Astrocyte (in vitro differentiated cells and primary cell): ENCODE measurements around the gene KRTAP10-6. TPM values are rescaled to one million over a fixed set of nuclear protein-coding genes. Genes with fewer than 3 reads are reported as not detected.

Experiments
- DNase-seq: peaks from one replicate; pipeline ENCODE4 v3.0.0-alpha.2; 2010; ENCODE audit warnings: low read depth
- FAIRE-seq: peaks from 2 replicates; lab custom pipeline; 2011; peaks lifted over from hg19 to GRCh38; lab: Jason Lieb, UNC
- H2AFZ ChIP-seq: 2 replicates; pipeline ENCODE4 v1.6.0; 2012; ENCODE audit warnings: low read depth, low read length, inconsistent platforms
- H3K27ac ChIP-seq: 2 replicates; pipeline ENCODE4 v1.5.1; 2011; ENCODE audit warnings: low read depth, low read length, inconsistent platforms
- H3K27me3 ChIP-seq: 2 replicates; pipeline ENCODE4 v1.6.0; 2011; ENCODE audit warnings: low read length, inconsistent platforms; ENCODE audit not compliant: insufficient read depth
- H3K36me3 ChIP-seq: 2 replicates; pipeline ENCODE4 v1.5.1; 2011; ENCODE audit warnings: low read length, inconsistent platforms; ENCODE audit not compliant: insufficient read depth
- H3K4me1 ChIP-seq: 2 replicates; pipeline ENCODE4 v1.5.1; 2011; ENCODE audit warnings: low read length, inconsistent platforms; ENCODE audit not compliant: insufficient read depth
- H3K4me2 ChIP-seq: 2 replicates; pipeline ENCODE4 v1.6.0; 2012; ENCODE audit warnings: low read length, inconsistent platforms
- H3K4me3 ChIP-seq: 2 replicates; pipeline ENCODE4 v1.5.1; 2011; ENCODE audit warnings: low read depth, mild to moderate bottlenecking, low read length, inconsistent platforms; ENCODE audit not compliant: insufficient read depth
- H3K79me2 ChIP-seq: 2 replicates; pipeline ENCODE4 v1.6.0; 2012; ENCODE audit warnings: mild to moderate bottlenecking, low read length, inconsistent platforms; ENCODE audit not compliant: insufficient read depth
- H3K9ac ChIP-seq: 2 replicates; pipeline ENCODE4 v1.6.0; 2012; ENCODE audit warnings: mild to moderate bottlenecking, low read length, inconsistent platforms
- H3K9me3 ChIP-seq: 2 replicates; pipeline ENCODE4 v1.5.1; 2012; ENCODE audit warnings: low read depth, mild to moderate bottlenecking, low read length, inconsistent platforms; ENCODE audit not compliant: insufficient read depth
- H4K20me1 ChIP-seq: 2 replicates; pipeline ENCODE4 v1.6.0; 2012; ENCODE audit warnings: low read length, inconsistent platforms; ENCODE audit not compliant: insufficient read depth
- H3K27ac Mint-ChIP-seq: one replicate; pipeline ENCODE4 v1.8.0; 2021; ENCODE audit warnings: mild to moderate bottlenecking, mixed read lengths; ENCODE audit not compliant: unreplicated experiment
- H3K27me3 Mint-ChIP-seq: one replicate; pipeline ENCODE4 v1.8.0; 2021; ENCODE audit warnings: low read depth, mixed read lengths; ENCODE audit not compliant: unreplicated experiment
- H3K36me3 Mint-ChIP-seq: one replicate; pipeline ENCODE4 v1.8.0; 2021; ENCODE audit warnings: low read depth, mixed read lengths; ENCODE audit not compliant: unreplicated experiment
- H3K4me1 Mint-ChIP-seq: one replicate; pipeline ENCODE4 v1.8.0; 2021; ENCODE audit warnings: low read depth, mixed read lengths; ENCODE audit not compliant: unreplicated experiment
- H3K4me3 Mint-ChIP-seq: one replicate; pipeline ENCODE4 v1.8.0; 2021; ENCODE audit warnings: mild to moderate bottlenecking, moderate library complexity, mixed read lengths; ENCODE audit not compliant: unreplicated experiment
- H3K9me3 Mint-ChIP-seq: one replicate; pipeline ENCODE4 v1.8.0; 2021; ENCODE audit warnings: mild to moderate bottlenecking, mixed read lengths; ENCODE audit not compliant: unreplicated experiment
- EZH2 ChIP-seq: IDR thresholded peaks from 2 replicates; pipeline ENCODE4 v1.6.1; 2012; ENCODE audit warnings: mild to moderate bottlenecking, low read length, inconsistent platforms; ENCODE audit not compliant: insufficient read depth
- total RNA-seq: library from RNA; stranded (reverse); gene quantifications from 2 replicates; pipeline ENCODE4 v1.2.1, GENCODE V29; 2021
- TF ChIP-seq, protein P1 (sequence below): IDR thresholded peaks from 2 replicates; pipeline ENCODE4 v1.5.1; 2011; ENCODE audit warnings: low read depth, mild to moderate bottlenecking, inconsistent platforms, low read length, moderate library complexity; ENCODE audit not compliant: insufficient read depth

KRTAP10-6 gene
- total RNA-seq, 1 donor from 2014 or later = not detected

DNA sequence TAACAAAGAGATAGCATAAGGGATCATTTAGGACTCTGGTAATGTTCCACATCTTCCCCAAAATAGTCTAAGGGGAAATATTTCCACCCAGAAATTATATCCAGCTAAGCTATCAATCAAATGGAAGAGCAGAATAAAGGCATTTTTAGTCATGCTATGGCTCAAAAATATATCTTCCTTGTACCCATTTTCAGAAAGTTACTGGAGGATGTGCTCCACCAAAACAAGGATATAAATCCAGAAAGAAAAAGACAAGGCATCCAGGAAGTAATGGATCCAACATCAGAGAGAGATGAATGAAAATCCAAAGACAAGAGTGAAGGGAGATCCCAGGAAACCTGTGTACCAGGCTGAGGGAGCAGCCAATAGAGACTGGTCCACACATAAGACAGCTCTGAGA is 16.9 kb upstream of the KRTAP10-6 start:
- Histone ChIP-seq H2AFZ (no peak overlapping the region), H3K27me3 (no peaks in the 10 kb centered on the region), H3K4me2 (no peak overlapping the region), H3K36me3 (no peaks in the 10 kb centered on the region), H4K20me1 (no peaks in the 10 kb centered on the region), H3K27ac (no peak overlapping the region), H3K79me2 (no peaks in the 10 kb centered on the region), H3K9ac (no peak overlapping the region), H3K9me3 (peaks cover 9% of the 10 kb centered on the region), H3K4me1 (no peaks in the 10 kb centered on the region), H3K4me3 (no peak overlapping the region)
- Mint-ChIP-seq H3K27me3 (peaks cover 17% of the 10 kb centered on the region), H3K4me1 (no peaks in the 10 kb centered on the region), H3K4me3 (no peak overlapping the region), H3K9me3 (peaks cover 32% of the 10 kb centered on the region), H3K27ac (no peak overlapping the region), H3K36me3 (peaks cover 2% of the 10 kb centered on the region)
- TF ChIP-seq, protein P1, sequence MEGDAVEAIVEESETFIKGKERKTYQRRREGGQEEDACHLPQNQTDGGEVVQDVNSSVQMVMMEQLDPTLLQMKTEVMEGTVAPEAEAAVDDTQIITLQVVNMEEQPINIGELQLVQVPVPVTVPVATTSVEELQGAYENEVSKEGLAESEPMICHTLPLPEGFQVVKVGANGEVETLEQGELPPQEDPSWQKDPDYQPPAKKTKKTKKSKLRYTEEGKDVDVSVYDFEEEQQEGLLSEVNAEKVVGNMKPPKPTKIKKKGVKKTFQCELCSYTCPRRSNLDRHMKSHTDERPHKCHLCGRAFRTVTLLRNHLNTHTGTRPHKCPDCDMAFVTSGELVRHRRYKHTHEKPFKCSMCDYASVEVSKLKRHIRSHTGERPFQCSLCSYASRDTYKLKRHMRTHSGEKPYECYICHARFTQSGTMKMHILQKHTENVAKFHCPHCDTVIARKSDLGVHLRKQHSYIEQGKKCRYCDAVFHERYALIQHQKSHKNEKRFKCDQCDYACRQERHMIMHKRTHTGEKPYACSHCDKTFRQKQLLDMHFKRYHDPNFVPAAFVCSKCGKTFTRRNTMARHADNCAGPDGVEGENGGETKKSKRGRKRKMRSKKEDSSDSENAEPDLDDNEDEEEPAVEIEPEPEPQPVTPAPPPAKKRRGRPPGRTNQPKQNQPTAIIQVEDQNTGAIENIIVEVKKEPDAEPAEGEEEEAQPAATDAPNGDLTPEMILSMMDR = no peak
- TF ChIP-seq EZH2 = no peak
- DNase-seq (no peak), FAIRE-seq (no peak)

DNA sequence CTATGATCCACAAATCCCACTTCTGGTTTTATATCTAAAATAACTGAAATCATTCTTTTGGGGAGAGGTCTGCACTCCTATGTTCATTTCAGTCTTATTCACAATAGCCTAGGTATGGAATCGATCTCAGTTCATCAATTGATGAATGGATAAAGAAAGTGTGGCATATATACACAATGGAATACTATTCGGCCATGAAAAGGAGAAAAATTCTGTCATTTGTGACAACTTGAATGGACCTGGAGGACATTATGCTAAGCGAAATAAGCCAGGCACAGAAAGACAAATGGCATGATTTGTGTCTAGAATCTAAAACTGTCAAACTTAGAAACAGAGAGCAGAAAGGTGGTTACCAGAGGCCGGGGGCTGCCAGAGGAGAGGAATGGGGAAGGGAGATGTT is 14.2 kb upstream of the KRTAP10-6 start:
- no peaks in the 10 kb centered on the region for H4K20me1 ChIP-seq
- Mint-ChIP-seq H3K27ac (no peak overlapping the region), H3K4me1 (no peaks in the 10 kb centered on the region), H3K9me3 (peaks cover 21% of the 10 kb centered on the region), H3K4me3 (no peak overlapping the region), H3K36me3 (peaks cover 2% of the 10 kb centered on the region), H3K27me3 (peaks cover 29% of the 10 kb centered on the region)
- no peaks in the 10 kb centered on the region for H3K36me3 ChIP-seq
- no peak overlapping the region for H3K4me3 ChIP-seq
- TF ChIP-seq EZH2 = no peak
- TF ChIP-seq, protein P1 = no peak
- peaks cover 3% of the 10 kb centered on the region for H3K9me3 ChIP-seq
- DNase-seq = no peak
- H2AFZ ChIP-seq = no peak overlapping the region
- H3K27me3 ChIP-seq = no peaks in the 10 kb centered on the region
- H3K4me2 ChIP-seq = no peak overlapping the region
- H3K4me1 ChIP-seq = no peaks in the 10 kb centered on the region
- no peak for FAIRE-seq
- H3K9ac ChIP-seq = no peak overlapping the region
- no peak overlapping the region for H3K27ac ChIP-seq
- no peaks in the 10 kb centered on the region for H3K79me2 ChIP-seq

DNA sequence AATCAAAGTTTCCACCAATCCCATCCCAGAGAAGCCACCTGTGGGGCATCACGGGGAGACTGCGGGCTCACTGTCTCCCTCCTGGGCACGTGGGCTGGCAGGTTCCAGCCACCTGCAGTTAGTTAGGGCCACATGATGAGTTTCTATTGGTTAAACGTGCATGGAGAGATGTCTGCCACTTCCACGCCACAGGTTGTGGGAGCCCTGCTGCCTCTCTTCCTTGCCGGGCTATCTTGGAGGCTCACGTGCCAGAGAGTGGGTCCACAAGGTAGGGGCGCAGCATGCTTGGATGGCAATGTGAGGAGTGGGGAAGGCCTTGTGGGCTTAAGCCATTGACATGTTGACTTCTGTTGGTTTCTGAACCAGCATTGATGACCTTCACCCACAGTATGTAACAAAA is 11.6 kb upstream of the KRTAP10-6 start:
- H3K79me2 ChIP-seq = no peaks in the 10 kb centered on the region
- no peak overlapping the region for H2AFZ ChIP-seq
- H3K4me2 ChIP-seq = no peak overlapping the region
- no peaks in the 10 kb centered on the region for H3K36me3 ChIP-seq
- H3K27me3 Mint-ChIP-seq = peaks cover 41% of the 10 kb centered on the region
- peaks cover 2% of the 10 kb centered on the region for H3K36me3 Mint-ChIP-seq
- no peak for TF ChIP-seq EZH2
- TF ChIP-seq, protein P1 = no peak
- H3K27ac ChIP-seq = no peak overlapping the region
- DNase-seq = no peak
- H3K4me1 Mint-ChIP-seq = no peaks in the 10 kb centered on the region
- no peaks in the 10 kb centered on the region for H3K27me3 ChIP-seq
- no peaks in the 10 kb centered on the region for H3K4me1 ChIP-seq
- FAIRE-seq = no peak
- no peak overlapping the region for H3K4me3 Mint-ChIP-seq
- H3K9me3 ChIP-seq = peaks cover 3% of the 10 kb centered on the region
- H3K27ac Mint-ChIP-seq = no peak overlapping the region
- H4K20me1 ChIP-seq = no peaks in the 10 kb centered on the region
- H3K4me3 ChIP-seq = no peak overlapping the region
- H3K9me3 Mint-ChIP-seq = peaks cover 10% of the 10 kb centered on the region
- no peak overlapping the region for H3K9ac ChIP-seq
